ENCODE results near the gene STAC2. TPM values are rescaled to one million over a fixed set of nuclear protein-coding genes. Genes with fewer than 3 reads are reported as not detected.
A peak's percentile ranks its signal among the peaks of the same experiment; 100 is the strongest.

Gene STAC2
- total and polyA plus RNA-seq, 9 of the 15 experiments (the other 6 are each of a cell fraction or from before 2014, with no cell fraction given) = not detected

DNA sequence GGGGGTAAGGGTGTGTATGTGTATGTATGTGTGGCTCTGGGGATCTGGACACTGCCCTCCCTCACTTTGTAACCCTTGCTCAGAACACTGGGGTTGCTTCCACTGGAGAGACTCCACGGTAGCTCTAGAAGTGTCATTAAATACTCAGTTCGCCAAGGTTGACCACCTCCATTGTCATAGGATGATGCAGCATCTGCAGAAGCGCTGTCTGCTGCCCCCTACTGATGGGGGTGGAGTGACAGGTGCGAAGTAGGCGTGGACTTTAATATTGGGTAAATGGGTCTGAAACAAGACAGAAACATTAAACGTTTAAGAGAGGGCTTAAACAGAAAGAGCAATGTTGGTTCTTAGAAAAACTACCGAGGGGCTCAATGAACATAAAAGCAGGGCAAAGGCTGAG lies 35.5 kb upstream of the STAC2 start (continued):
- TF ChIP-seq, protein P1, sequence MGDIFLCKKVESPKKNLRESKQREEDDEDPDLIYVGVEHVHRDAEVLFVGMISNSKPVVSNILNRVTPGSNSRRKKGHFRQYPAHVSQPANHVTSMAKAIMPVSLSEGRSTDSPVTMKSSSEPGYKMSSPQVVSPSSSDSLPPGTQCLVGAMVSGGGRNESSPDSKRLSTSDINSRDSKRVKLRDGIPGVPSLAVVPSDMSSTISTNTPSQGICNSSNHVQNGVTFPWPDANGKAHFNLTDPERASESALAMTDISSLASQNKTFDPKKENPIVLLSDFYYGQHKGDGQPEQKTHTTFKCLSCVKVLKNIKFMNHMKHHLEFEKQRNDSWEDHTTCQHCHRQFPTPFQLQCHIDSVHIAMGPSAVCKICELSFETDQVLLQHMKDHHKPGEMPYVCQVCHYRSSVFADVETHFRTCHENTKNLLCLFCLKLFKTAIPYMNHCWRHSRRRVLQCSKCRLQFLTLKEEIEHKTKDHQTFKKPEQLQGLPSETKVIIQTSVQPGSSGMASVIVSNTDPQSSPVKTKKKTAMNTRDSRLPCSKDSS (IDR thresholded peaks at IDR 0.05; ENCODE audit: low read depth, partially characterized antibody) = no peak
- TF ChIP-seq MAFF (IDR thresholded peaks at IDR 0.05; ENCODE audit: low read length) (peak; percentile 31; the same call in 1 of the 2 replicates), ZNF347 (CRISPR knock-in tag; IDR thresholded peaks at IDR 0.05; ENCODE audit: low read depth) (no peak), MED1 (CRISPR knock-in tag; IDR thresholded peaks at IDR 0.05; ENCODE audit: borderline replicate concordance) (no peak), ZNF133 (CRISPR knock-in tag; IDR thresholded peaks at IDR 0.05) (no peak), SAFB2 (IDR thresholded peaks at IDR 0.05; ENCODE audit: borderline replicate concordance, low read depth, low read length, severe bottlenecking) (no peak), MTA3 (IDR thresholded peaks at IDR 0.05; ENCODE audit: borderline replicate concordance) (no peak), ZBTB9 (CRISPR knock-in tag; IDR thresholded peaks at IDR 0.05) (no peak), DEAF1 (CRISPR knock-in tag; IDR thresholded peaks at IDR 0.05) (no peak), FOXM1 (IDR thresholded peaks at IDR 0.05; ENCODE audit: low read depth) (no peak), FOXM1 (CRISPR knock-in tag; IDR thresholded peaks at IDR 0.05; ENCODE audit: low read depth) (no peak), ARID1B (IDR thresholded peaks at IDR 0.05) (no peak), PKNOX1 (IDR thresholded peaks at IDR 0.05) (peak; percentile 84), GATA2 (CRISPR knock-in tag; IDR thresholded peaks at IDR 0.05) (no peak), SMC3 (conservative IDR thresholded peaks at IDR 0.05; ENCODE audit: insufficient read depth, low read depth, low read length) (peak; percentile 32; the same call in 1 of the 2 replicates), PTTG1 (tag; IDR thresholded peaks at IDR 0.05; ENCODE audit: low read depth) (no peak), ZNF146 (CRISPR knock-in tag; IDR thresholded peaks at IDR 0.05; ENCODE audit: unreplicated experiment) (no peak)
- TF ChIP-seq, protein P2, sequence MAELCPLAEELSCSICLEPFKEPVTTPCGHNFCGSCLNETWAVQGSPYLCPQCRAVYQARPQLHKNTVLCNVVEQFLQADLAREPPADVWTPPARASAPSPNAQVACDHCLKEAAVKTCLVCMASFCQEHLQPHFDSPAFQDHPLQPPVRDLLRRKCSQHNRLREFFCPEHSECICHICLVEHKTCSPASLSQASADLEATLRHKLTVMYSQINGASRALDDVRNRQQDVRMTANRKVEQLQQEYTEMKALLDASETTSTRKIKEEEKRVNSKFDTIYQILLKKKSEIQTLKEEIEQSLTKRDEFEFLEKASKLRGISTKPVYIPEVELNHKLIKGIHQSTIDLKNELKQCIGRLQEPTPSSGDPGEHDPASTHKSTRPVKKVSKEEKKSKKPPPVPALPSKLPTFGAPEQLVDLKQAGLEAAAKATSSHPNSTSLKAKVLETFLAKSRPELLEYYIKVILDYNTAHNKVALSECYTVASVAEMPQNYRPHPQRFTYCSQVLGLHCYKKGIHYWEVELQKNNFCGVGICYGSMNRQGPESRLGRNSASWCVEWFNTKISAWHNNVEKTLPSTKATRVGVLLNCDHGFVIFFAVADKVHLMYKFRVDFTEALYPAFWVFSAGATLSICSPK (IDR thresholded peaks at IDR 0.05; ENCODE audit: borderline replicate concordance) = no peak

Data from K562 (cell line).